GM23248 (cell line): ENCODE results near the gene CEBPG.

Experiments
- EZH2 ChIP-seq: fragments of 200-600 bp; sonication (generic); IDR thresholded peaks from 2 replicates; pipeline ENCODE4 v1.6.1; 2018; ENCODE audit warnings: antibody characterized with exemption, mild to moderate bottlenecking; ENCODE audit not compliant: insufficient read depth, poor library complexity, severe bottlenecking
- EZH2phosphoT487 ChIP-seq: fragments of 200-600 bp; sonication (generic); IDR thresholded peaks from 2 replicates; pipeline ENCODE4 v1.6.1; 2018; ENCODE audit warnings: antibody characterized with exemption, moderate library complexity, mild to moderate bottlenecking, low read depth; ENCODE audit not compliant: insufficient read depth

GRCh38 chr19:33377586-33378475, 4.3 kb downstream of the CEBPG start:
- TF ChIP-seq EZH2 (no peak), EZH2phosphoT487 (no peak)
